ENCODE measurements around the gene GLT6D1.
"Not testable (repeated sequence)": the region's sequence is repeated elsewhere in the genome, so short reads cannot be mapped to it uniquely, and the experiment has no call there.

Gene GLT6D1, protein sequence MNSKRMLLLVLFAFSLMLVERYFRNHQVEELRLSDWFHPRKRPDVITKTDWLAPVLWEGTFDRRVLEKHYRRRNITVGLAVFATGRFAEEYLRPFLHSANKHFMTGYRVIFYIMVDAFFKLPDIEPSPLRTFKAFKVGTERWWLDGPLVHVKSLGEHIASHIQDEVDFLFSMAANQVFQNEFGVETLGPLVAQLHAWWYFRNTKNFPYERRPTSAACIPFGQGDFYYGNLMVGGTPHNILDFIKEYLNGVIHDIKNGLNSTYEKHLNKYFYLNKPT

GRCh38 chr9:135639196-135639595 is at the start of gene GLT6D1:
Gene GLT6D1 (minus strand): TSS chr9:135639540. CDS start chr9:135639187, 353 bp downstream.
- DNase-seq (ENCODE audit: low spot score): no peak

DNA sequence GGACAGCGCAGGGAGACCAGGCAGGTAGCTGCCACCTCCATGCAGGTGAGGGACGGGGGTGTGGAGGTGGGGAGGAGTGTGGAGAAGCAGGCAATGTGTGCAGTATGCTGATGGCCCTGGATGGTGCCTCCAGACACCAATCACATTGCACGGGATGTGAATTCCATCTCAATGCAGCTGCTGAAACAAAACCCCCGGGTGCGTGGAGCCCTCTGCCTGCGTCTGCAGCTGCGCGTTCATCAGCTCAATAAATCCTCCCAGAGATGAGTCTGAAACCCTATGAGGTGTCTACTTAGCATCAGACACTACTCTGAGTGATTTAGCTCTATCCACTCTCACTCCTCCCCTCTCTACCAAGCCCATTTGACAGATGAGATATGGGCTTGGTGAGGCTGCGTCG is 49.7 kb upstream of the GLT6D1 start:
- no peak for DNase-seq (ENCODE audit: low spot score)

- DNase-seq (ENCODE audit: low spot score): no peak
Observed at GRCh38 chr9:135687216-135687615, 47.9 kb upstream of the GLT6D1 start.

GRCh38 chr9:135684691-135685090 is 45.4 kb upstream of the GLT6D1 start:
- DNase-seq (ENCODE audit: low spot score): no peak

DNA sequence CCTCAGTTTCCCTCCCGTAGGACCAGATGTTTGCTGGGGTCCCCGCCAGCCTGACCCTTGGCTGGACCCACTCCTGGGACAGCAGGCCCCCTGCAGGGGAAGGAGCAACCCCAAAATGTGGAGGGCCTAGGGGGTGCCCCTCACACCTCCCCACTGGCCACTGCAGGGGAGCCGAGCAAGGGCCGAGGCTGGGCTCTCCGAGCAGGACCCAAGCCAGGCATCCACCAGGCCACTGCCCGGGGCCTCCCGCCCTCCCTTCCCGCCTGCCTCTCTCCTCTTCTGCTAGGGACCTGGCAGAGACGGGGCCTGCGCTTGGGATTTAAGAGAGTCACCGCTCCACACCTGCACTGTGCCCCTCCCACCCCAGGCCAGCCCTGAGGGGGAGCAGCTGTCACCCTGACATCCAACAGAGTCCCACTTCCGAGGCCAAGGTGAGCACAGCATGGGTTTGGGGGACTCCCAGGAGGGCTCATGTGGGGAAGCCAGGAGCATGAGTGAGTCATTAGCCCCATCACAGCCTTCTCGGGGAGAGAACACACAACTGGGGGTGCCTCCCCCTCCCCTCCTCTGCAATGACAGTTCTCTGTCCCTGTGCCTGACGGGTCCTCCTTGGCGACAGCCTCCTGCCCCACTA is 44.2 kb upstream of the GLT6D1 start:
- no peak for DNase-seq (ENCODE audit: low spot score)

- DNase-seq (ENCODE audit: low spot score): no peak
Observed at GRCh38 chr9:135681161-135681560, 41.8 kb upstream of the GLT6D1 start.

- DNase-seq (ENCODE audit: low spot score): no peak
Observed at GRCh38 chr9:135680056-135680455, 40.7 kb upstream of the GLT6D1 start.

DNA sequence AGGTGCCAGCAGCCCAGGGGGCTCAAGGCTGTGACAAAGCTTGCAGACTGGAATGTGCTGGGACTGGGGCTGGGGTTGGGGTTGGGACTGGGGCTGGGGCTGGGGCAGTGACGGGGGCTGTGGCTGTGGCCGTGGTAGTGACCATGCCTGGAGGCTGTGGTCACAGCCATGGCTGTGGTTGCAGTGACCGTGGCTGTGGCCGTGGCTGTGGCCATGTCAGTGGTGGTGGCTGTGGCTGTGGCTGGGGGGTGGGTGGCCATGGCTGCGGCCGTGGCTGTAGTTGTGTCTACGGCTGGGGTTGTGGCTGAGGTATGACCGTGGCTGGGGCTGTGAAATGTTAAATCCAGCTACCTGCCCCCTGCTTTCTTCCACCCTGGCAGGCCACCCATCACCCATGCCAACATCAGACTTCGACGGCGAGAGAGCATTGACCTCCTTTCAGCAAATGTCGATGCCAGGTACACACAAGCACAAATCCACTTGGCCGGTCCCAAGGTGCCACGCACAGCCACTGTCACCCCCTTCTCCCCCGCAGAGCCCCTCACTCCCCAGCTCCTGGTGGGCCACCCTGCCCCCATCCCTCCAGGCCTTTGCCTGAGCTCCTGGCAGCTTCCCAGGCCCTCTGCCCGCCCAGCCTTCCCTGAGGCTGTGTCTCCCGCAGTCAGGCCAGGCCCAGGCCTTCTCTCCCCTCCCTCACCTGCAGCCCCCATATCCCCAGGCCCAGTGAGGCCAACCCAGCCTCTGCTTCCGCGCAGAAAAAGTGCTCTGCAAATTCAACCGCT is 39.1 kb upstream of the GLT6D1 start:
- DNase-seq (ENCODE audit: low spot score): no peak

GRCh38 chr9:135677641-135678168 is 38.4 kb upstream of the GLT6D1 start:
- DNase-seq (ENCODE audit: low spot score): no peak

GRCh38 chr9:135676891-135677290 is 37.6 kb upstream of the GLT6D1 start:
- no peak for DNase-seq (ENCODE audit: low spot score)

GRCh38 chr9:135674977-135675376 is 35.6 kb upstream of the GLT6D1 start:
- no peak for DNase-seq (ENCODE audit: low spot score)

DNA sequence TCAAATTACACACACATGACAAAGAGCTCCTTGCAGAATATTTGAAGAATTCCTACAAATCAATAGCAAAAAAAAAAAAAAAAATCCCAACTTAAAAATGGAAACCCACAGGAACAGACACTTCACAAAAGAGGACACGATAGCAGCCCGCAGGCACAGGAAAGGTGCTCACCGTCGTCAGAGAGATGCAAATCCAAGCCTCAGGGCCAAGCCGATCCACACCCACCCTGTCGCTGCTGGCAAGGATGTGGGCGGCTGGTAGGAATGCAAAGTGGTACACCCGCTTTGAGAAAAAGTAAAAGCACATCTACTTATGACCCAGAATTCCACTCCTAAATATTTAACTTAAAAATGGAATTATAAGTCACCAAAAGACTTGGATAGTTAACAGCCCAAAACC is 34.6 kb upstream of the GLT6D1 start:
- no peak for DNase-seq (ENCODE audit: low spot score)

GRCh38 chr9:135672786-135673185 is 33.4 kb upstream of the GLT6D1 start:
- DNase-seq (ENCODE audit: low spot score): not testable (repeated sequence)

GRCh38 chr9:135671591-135672041 is 32.3 kb upstream of the GLT6D1 start:
- no peak for DNase-seq (ENCODE audit: low spot score)

DNA sequence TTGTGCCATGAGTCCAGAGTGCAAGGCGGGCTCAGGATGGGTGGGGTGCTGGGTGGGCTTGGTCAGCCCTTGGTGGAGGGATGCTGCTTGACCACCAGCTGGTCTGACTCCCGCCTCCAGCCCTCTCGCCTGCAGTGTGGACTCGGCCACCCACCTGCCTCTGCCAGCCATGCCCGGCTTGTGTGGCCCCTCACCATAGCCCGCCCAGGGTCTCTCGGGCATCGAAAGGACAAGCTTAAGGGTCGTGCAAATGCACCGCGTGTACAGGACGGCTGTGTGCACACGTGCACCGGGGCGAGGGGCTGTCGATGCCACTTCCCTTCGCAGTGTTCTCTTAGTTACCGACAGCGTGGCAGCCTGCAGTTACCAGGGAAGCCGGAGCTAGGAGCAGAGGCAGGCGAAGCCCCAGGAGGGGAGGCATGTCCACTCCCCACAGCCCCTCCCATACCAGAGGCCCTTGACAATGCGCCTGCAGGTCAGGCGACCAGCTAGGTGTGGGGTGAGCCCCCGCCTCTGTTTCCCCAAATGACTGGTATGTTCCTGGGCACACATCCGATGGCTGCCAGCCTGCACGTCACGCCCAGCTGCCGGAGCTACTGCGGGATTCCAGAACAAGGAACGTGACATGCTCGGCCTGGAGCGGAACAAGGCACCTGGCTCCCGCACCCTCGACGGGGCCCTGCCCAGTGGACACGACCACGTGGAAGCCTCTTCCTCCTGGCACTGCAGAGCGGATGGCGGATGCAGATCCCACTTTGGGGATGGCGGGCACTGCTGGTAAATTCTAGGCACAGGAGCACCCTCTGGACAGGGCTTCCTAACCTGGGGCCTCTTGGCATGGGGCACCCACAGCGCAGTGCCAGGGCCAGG is 31.6 kb upstream of the GLT6D1 start:
- no peak for DNase-seq (ENCODE audit: low spot score)

DNA sequence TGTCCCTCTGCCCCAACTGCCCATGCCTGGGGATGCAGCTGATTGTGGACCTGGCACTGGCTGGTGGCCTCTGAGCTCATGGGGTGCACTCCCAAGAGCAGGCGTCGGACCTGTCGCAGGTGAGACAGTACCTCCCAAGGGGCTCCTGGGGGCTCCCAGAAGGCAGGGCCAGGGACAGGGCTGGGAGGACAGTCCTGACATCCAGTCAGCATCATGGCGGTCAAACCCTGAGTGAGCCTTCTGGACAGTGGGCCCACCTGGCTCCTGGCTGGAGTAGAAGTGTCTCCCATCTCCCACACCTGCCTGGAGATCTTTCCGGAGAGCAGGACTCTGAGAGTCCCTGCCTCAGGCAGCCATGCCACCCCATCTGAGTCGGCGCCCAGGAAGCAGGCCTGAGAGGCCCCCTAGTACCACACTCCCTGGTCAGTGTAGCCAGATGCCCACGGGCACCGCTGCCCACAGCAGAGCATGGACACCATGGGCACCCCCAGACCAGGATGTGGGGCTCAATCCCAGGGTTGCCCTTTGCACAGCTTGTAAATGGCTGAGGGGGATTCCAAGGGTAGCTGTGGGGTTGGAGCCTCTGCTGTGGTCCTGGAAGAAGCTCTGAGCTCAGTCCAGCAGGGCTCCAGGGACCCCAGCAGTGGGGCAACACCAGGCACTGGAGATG is 30.4 kb upstream of the GLT6D1 start:
- DNase-seq (ENCODE audit: low spot score): no peak

- DNase-seq (ENCODE audit: low spot score): not testable (repeated sequence)
Observed at GRCh38 chr9:135669018-135669417, 29.7 kb upstream of the GLT6D1 start.

DNA sequence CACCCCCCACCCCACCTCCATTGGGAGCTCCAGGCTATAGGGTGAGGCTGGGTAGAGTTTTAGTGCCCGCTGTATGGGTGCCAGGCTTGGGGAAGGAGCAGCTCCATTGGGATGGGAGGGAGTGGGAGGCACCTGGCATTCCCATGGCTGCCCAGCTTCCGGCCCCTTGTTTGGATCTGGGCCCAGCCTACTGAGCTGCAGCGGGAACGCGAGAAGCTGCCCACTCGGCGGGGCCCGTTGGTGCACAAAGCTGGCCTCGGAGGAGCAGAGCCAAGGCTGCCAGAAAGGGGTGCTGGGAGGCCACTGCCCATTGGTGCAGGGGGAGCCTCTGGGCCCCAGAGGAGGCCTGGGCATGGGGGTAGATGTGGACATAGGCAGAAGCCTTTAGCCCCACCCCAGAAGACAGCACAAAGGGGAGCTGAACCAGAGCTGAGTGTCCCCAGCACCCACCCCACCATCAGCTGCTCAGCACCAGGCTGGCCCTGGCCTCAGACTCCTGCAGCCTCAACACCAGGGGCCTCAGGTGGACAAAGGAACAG is 28.2 kb upstream of the GLT6D1 start:
- DNase-seq (ENCODE audit: low spot score): no peak

- no peak for DNase-seq (ENCODE audit: low spot score)
Observed at GRCh38 chr9:135666534-135667462, 27.5 kb upstream of the GLT6D1 start.

DNA sequence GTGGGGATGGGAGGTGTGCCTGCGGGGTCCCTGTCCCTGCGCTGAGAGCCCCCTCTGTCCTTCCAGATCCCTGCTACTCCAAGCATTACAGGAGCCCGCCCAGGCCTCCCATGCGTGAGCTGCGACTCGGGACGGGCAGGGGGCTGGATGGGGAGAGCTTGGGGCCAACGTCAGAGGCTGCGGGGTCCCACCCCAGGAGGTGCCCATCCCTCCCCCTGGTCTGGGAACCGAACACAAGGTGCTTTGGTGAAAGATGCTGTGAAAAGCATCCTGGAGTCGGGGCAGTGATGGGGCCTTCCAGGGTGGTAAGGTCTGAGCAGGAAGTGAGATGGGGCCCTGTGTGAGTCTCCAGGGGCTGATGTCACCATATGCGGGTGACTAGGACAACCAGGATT is 26.5 kb upstream of the GLT6D1 start:
- DNase-seq (ENCODE audit: low spot score): no peak

Data from NAMALWA (cell line).